Kidney epithelial cell (primary cell): ENCODE results near the gene INHBA. TPM values are rescaled to one million over a fixed set of nuclear protein-coding genes. Genes with fewer than 3 reads are reported as not detected.

Experiments used
- DNase-seq: peaks from one replicate; pipeline ENCODE4 v3.0.0-alpha.2; 2010; ENCODE audit warnings: low read depth
- H3K27me3 ChIP-seq: 2 replicates; pipeline ENCODE4 v1.6.0; 2011; ENCODE audit warnings: low read length; ENCODE audit not compliant: control insufficient read depth, insufficient read depth
- H3K36me3 ChIP-seq: 2 replicates; pipeline ENCODE4 v1.5.1; 2011; ENCODE audit warnings: low read length; ENCODE audit not compliant: control insufficient read depth, insufficient read depth
- H3K4me3 ChIP-seq: 2 replicates; pipeline ENCODE4 v1.5.1; 2011; ENCODE audit warnings: low read depth, mild to moderate bottlenecking, control low read depth, low read length
- CTCF ChIP-seq: IDR thresholded peaks from 2 replicates; pipeline ENCODE4 v1.5.1; 2011; ENCODE audit warnings: mild to moderate bottlenecking, moderate library complexity, low read length, control low read depth, inconsistent platforms; ENCODE audit not compliant: insufficient read depth, poor library complexity, severe bottlenecking
- total RNA-seq: library from RNA; depleted of rRNA; stranded (reverse); fragments of >200 nt; gene quantifications from 2 replicates; pipeline ENCODE4 v1.2.3, GENCODE V29; 2015

INHBA gene
- total RNA-seq, 1 donor from 2014 or later = 77.1 TPM

- Histone ChIP-seq H3K4me3 (peak overlapping the region; percentile 24), H3K36me3 (no peaks in the 10 kb centered on the region), H3K27me3 (no peaks in the 10 kb centered on the region)
- no peak for DNase-seq
- TF ChIP-seq CTCF = no peak
These were observed 7.1 kb downstream of the INHBA start for GRCh38 chr7:41695661-41696322.

GRCh38 chr7:41694495-41694894 is 8.4 kb downstream of the INHBA start:
- DNase-seq = no peak
- H3K4me3 ChIP-seq = no peak overlapping the region
- peaks cover 4% of the 10 kb centered on the region for H3K36me3 ChIP-seq

GRCh38 chr7:41693150-41693997 is 9.5 kb downstream of the INHBA start:
- no peaks in the 10 kb centered on the region for H3K27me3 ChIP-seq
- peaks cover 4% of the 10 kb centered on the region for H3K36me3 ChIP-seq
- peak; percentile 52 for TF ChIP-seq CTCF
- DNase-seq = no peak
- no peak overlapping the region for H3K4me3 ChIP-seq

More at GRCh38 chr7:41694495-41694894, 8.4 kb downstream of the INHBA start:
- no peaks in the 10 kb centered on the region for H3K27me3 ChIP-seq
- no peak for TF ChIP-seq CTCF

- DNase-seq = no peak
- Histone ChIP-seq H3K4me3 (no peak overlapping the region), H3K36me3 (peaks cover 4% of the 10 kb centered on the region), H3K27me3 (no peaks in the 10 kb centered on the region)
- TF ChIP-seq CTCF = no peak
These were observed 10.6 kb downstream of the INHBA start for GRCh38 chr7:41692251-41692650.

GRCh38 chr7:41691286-41692190 is 11.4 kb downstream of the INHBA start:
- DNase-seq = no peak
- TF ChIP-seq CTCF = no peak
- H3K36me3 ChIP-seq = peaks cover 4% of the 10 kb centered on the region
- H3K4me3 ChIP-seq = no peak overlapping the region
- no peaks in the 10 kb centered on the region for H3K27me3 ChIP-seq
